ENCODE measurements around the gene UBXN1. TPM values are rescaled to one million over a fixed set of nuclear protein-coding genes. Genes with fewer than 3 reads are reported as not detected.
A peak's percentile ranks its signal among the peaks of the same experiment; 100 is the strongest.

Gene UBXN1
- total RNA-seq, 1 experiment from 2014 or later = 94.2 TPM

DNA sequence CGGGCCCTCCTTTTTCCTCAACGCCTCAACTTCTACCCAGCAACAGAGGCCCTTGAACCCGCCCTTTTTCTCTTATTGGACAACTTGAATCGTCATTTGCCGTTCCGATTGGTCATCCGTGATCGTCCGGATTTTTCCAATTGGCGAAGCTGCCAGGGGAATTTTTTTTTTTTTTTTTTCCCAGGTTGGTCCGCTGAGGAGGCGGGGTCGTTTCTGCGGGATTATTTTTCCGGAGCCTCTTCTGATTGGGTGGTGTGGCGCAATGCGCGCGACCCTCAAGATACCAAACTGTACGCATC, 48.9 kb upstream of the UBXN1 start:
- peaks cover 73% of the 10 kb centered on the region for H3K79me2 ChIP-seq (ENCODE audit: insufficient read depth, low read length)
- H2AFZ ChIP-seq (ENCODE audit: low read depth, low read length, poor library complexity, severe bottlenecking) = peak overlapping the region; percentile 95
- peaks cover 8% of the 10 kb centered on the region; the same call in 1 of the 2 replicates for H4K20me1 ChIP-seq (ENCODE audit: insufficient read depth)
- H3K9me2 ChIP-seq (ENCODE audit: insufficient read depth) = no peaks in the 10 kb centered on the region
- H3K4me1 ChIP-seq (ENCODE audit: control insufficient read depth in 1 of 2, insufficient read depth in 2 of 2, low read length in 2 of 2) = peaks cover 14 to 25% of the 10 kb centered on the region in 2 experiments
- ATAC-seq (peak; percentile 68), DNase-seq (ENCODE audit: low read depth, low spot score) (peak; percentile 98)
- peaks cover 18 to 26% of the 10 kb centered on the region in 2 experiments for H3K36me3 ChIP-seq (ENCODE audit: control insufficient read depth in 1 of 2, insufficient read depth in 2 of 2, low read length in 2 of 2)
- ChIA-PET RAD21 (ENCODE audit: low non-redundant PET in 1 of 2, low total read pairs in 2 of 2, uncharacterized antibody in 2 of 2, unreplicated experiment in 2 of 2) (no interaction called here), CTCF (interaction anchor here (0.9 to 2.5 kb wide), 10 partner anchors 22 to 333 kb away, joined by 3 to 10 read pairs (median 4); partner anchors contain the start of genes TAF6L, TMEM179B, TUT1 and ZBTB3), POLR2A (interaction anchor here (0.8 to 4.3 kb wide), 21 partner anchors 18 to 154 kb away, joined by 3 to 59 read pairs (median 4); partner anchors contain the start of genes C11orf98, CSKMT, EEF1G and LBHD1)
- peak overlapping the region; percentile 93 for H3K9ac ChIP-seq (ENCODE audit: low read length)
- peak overlapping the region; percentile 98 to 100 for H3K4me3 ChIP-seq (replicated peaks in 1 of 2; ENCODE audit: low read depth in 1 of 2, low read length in 2 of 2)
- no peaks in the 10 kb centered on the region for H3K9me3 ChIP-seq (ENCODE audit: control insufficient read depth in 1 of 2, insufficient read depth in 1 of 2, low read depth in 1 of 2, low read length in 2 of 2)
- intact Hi-C loops (cut with micrococcal nuclease) = loop anchor here (2.0 to 5.0 kb wide), 2 partner anchors 34 to 113 kb away; partner anchors contain the start of gene POLR2G
- H3K27me3 ChIP-seq (ENCODE audit: insufficient read depth, low read length) = no peaks in the 10 kb centered on the region
- TF ChIP-seq SRF (IDR thresholded peaks at IDR 0.05; ENCODE audit: low read depth) = no peak
- TF ChIP-seq YY1 (IDR thresholded peaks at IDR 0.05; ENCODE audit: extremely low read depth, insufficient replicate concordance, low read depth, low read length) = peak; percentile 1
- TF ChIP-seq SP1 (IDR thresholded peaks at IDR 0.05; ENCODE audit: low read depth) = peak; percentile 81
- BruUV-seq (replicated peaks) = no TSS peak
- H3K27ac ChIP-seq (ENCODE audit: low read depth, low read length) = peak overlapping the region; percentile 96
- H3K4me2 ChIP-seq (ENCODE audit: low read length) = peak overlapping the region; percentile 100

- ATAC-seq (peak; percentile 84), DNase-seq (ENCODE audit: low read depth, low spot score) (peak; percentile 98)
- RAD21 ChIA-PET (ENCODE audit: low non-redundant PET in 1 of 2, low total read pairs in 2 of 2, uncharacterized antibody in 2 of 2, unreplicated experiment in 2 of 2) = no interaction called here
- intact Hi-C loops (cut with micrococcal nuclease) = loop anchor here (5.0 kb wide), 1 partner anchor 35 kb away; the partner anchor contains the start of gene POLR2G
- peak; percentile 57; the same call in 1 of the 2 replicates for TF ChIP-seq ELF1 (IDR thresholded peaks at IDR 0.05; ENCODE audit: borderline replicate concordance, low read depth)
- no peak; the same call in 1 of the 2 replicates for TF ChIP-seq SP1 (IDR thresholded peaks at IDR 0.05; ENCODE audit: low read depth)
- TF ChIP-seq EGR1 (IDR thresholded peaks at IDR 0.05; ENCODE audit: low read depth) = peak; percentile 28; the same call in 1 of the 2 replicates
- no peak for TF ChIP-seq CBX3 (IDR thresholded peaks at IDR 0.05; ENCODE audit: low read depth)
- TF ChIP-seq CTCF (IDR thresholded peaks at IDR 0.05 in 2 of 3, conservative IDR thresholded peaks at IDR 0.05 in 1 of 3; ENCODE audit: borderline replicate concordance in 1 of 3, insufficient read depth in 1 of 3, low read depth in 2 of 3, low read length in 2 of 3) = no peak
- TF ChIP-seq POLR2A (IDR thresholded peaks at IDR 0.05; ENCODE audit: borderline replicate concordance, extremely low read depth, insufficient read depth, insufficient read length) = peak; percentile 79
- TF ChIP-seq YY1 (IDR thresholded peaks at IDR 0.05; ENCODE audit: extremely low read depth, insufficient replicate concordance, low read depth, low read length) = no peak
- TF ChIP-seq, protein P1, sequence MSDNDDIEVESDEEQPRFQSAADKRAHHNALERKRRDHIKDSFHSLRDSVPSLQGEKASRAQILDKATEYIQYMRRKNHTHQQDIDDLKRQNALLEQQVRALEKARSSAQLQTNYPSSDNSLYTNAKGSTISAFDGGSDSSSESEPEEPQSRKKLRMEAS (IDR thresholded peaks at IDR 0.05) = peak; percentile 90
- peak; percentile 74 for TF ChIP-seq TCF7L2 (IDR thresholded peaks at IDR 0.05; ENCODE audit: borderline replicate concordance, extremely low read depth, insufficient read depth, insufficient read length)
- TF ChIP-seq JUND (IDR thresholded peaks at IDR 0.05) = no peak
- TF ChIP-seq POLR2AphosphoS5 (IDR thresholded peaks at IDR 0.05; ENCODE audit: low read depth, low read length) = peak; percentile 90
- TF ChIP-seq SIN3A (IDR thresholded peaks at IDR 0.05; ENCODE audit: low read depth) = peak; percentile 82
- TF ChIP-seq ZFX (IDR thresholded peaks at IDR 0.05) = peak; percentile 82
- TF ChIP-seq ATF3 (IDR thresholded peaks at IDR 0.05) = no peak
- Histone ChIP-seq H3K4me3 (replicated peaks in 1 of 2; ENCODE audit: low read depth in 1 of 2, low read length in 2 of 2) (peak within 1 kb of the TSS; percentile 98 to 100), H3K4me2 (ENCODE audit: low read length) (peak within 1 kb of the TSS; percentile 100), H2AFZ (ENCODE audit: low read depth, low read length, poor library complexity, severe bottlenecking) (peak within 1 kb of the TSS; percentile 95), H3K9me3 (ENCODE audit: control insufficient read depth in 1 of 2, insufficient read depth in 1 of 2, low read depth in 1 of 2, low read length in 2 of 2) (no peaks in the 10 kb centered on the region), H3K79me2 (ENCODE audit: insufficient read depth, low read length) (peaks cover 78% of the 10 kb centered on the region), H3K27me3 (ENCODE audit: insufficient read depth, low read length) (no peaks in the 10 kb centered on the region), H3K9ac (ENCODE audit: low read length) (peak within 1 kb of the TSS; percentile 93), H3K4me1 (ENCODE audit: control insufficient read depth in 1 of 2, insufficient read depth in 2 of 2, low read length in 2 of 2) (peaks cover 14 to 25% of the 10 kb centered on the region in 2 experiments), H4K20me1 (ENCODE audit: insufficient read depth) (peaks cover 13% of the 10 kb centered on the region; the same call in 1 of the 2 replicates), H3K27ac (ENCODE audit: low read depth, low read length) (peak within 1 kb of the TSS; percentile 96), H3K9me2 (ENCODE audit: insufficient read depth) (no peaks in the 10 kb centered on the region), H3K36me3 (ENCODE audit: control insufficient read depth in 1 of 2, insufficient read depth in 2 of 2, low read length in 2 of 2) (peaks cover 23 to 31% of the 10 kb centered on the region in 2 experiments)
- POLR2A ChIA-PET = interaction anchor here (0.6 to 4.3 kb wide), 23 partner anchors 17 to 153 kb away, joined by 3 to 59 read pairs (median 4); partner anchors contain the start of genes C11orf98, CSKMT, EEF1G and LBHD1
- CTCF ChIA-PET = interaction anchor here (0.7 to 2.5 kb wide), 12 partner anchors 21 to 332 kb away, joined by 3 to 10 read pairs (median 4); partner anchors contain the start of genes EML3, TAF6L, TMEM179B and TUT1
- BruUV-seq (replicated peaks) = no TSS peak
These were observed 48.4 kb upstream of the UBXN1 start, which contains the start of gene HNRNPUL2 for GRCh38 chr11:62727165-62727871. TSS of gene HNRNPUL2 (minus strand) at chr11:62727457. CDS start at chr11:62727156, 301 bp downstream.

Measured in HCT116 (cell line).